NCI-H146 treated with DMSO at 0.1 percent for 48 hours (cell line): ENCODE measurements around the gene ATP5MG.
"Not testable (repeated sequence)": the region's sequence is repeated elsewhere in the genome, so short reads cannot be mapped to it uniquely, and the experiment has no call there.

Experiments
- DNase-seq: peaks from one replicate; lab custom pipeline; 2025; ENCODE audit not compliant: unreplicated experiment; lab: John Stamatoyannopoulos, UW

ATP5MG gene

DNA sequence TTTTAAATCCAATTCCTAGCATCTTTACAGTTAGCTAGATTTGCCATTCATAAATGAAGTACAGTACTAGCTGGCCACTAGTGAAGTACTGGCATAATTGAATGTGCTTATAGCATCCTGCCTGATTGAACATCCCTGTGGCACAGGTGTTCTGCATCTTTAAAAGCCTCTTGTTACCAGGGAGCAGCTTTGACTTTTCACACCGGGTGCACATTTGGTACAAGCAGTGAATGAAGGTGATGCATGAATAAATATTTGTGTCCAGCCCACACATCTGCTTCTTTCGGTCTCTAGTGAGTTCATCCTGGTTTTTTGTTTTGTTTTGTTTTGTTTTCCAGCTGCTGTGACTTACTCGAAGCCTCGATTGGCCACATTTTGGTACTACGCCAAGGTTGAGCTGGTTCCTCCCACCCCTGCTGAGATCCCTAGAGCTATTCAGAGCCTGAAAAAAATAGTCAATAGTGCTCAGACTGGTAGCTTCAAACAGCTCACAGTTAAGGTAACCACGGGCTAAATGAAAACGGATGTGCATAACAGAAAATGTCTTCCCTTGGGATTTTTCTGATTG lies 5.3 kb downstream of the ATP5MG start:
- DNase-seq = peak; percentile 35

DNA sequence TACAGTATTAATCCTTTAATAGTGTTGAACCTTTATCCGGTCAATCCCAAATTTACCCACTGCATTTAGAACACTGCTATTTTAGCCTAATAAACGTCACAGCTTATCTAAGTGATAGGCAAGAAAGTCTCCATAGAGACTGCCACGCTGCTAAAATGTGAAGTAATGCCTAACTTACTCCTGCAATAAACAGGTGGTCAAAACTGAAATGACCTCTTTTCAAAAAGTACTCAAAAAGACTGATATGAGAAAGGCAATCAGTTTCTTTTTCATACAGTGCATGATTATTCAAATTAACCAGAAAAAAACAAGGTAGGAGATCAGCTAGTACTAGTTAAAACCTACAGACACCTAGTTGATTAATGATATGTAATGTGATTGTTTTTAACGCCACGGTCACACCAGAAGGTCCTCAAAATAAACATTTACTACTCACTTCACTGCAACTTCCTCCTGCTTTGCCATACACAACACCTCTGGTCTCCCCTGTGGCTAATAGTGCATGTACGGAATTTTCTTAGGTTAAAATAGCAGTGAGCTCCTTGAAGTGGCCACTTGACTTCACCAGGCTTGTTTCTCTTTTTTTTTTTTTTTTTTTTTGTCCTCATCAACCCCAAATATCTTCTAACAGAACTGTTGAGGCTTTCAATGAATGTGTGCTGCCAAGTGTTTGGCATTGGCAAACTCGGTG lies 8.8 kb downstream of the ATP5MG start:
- DNase-seq = no peak

DNA sequence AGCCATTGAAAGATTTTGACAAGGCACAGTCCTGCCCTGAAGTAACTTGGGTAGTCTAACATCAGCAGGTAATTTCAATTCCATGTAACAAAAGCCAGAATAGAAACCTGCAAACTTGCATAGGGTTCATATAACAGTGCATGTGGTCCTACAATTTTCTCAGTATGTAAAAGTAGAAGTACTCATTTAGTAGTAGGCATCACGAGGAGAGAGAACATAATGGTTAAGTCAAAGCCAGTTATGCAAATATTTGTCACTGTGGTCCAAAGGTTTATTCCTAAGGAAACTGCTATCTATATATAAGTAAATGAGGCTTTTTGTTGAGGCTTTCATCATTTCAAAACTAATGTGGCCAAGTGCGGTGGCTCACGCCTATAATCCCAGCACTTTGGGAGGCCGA lies 10.1 kb downstream of the ATP5MG start:
- DNase-seq = no peak

DNA sequence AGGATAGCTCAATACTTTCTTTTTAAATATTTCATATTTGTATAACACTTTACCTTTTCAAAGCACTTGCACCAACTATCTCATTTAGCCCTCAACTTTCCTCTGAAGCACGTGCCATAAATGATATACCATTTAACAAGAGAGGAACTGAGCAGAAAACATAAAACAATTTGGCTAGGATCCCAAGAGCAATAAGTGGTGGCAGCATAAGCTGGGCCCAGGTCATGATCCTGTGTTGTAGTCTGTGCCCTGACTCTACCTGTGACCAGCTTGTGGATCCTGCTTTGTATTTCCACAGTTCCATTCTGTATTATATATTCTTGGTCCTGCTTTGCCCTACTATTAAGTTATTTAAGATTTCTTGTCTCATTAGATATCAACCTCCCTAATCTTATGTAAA lies 11.5 kb downstream of the ATP5MG start:
- no peak for DNase-seq

DNA sequence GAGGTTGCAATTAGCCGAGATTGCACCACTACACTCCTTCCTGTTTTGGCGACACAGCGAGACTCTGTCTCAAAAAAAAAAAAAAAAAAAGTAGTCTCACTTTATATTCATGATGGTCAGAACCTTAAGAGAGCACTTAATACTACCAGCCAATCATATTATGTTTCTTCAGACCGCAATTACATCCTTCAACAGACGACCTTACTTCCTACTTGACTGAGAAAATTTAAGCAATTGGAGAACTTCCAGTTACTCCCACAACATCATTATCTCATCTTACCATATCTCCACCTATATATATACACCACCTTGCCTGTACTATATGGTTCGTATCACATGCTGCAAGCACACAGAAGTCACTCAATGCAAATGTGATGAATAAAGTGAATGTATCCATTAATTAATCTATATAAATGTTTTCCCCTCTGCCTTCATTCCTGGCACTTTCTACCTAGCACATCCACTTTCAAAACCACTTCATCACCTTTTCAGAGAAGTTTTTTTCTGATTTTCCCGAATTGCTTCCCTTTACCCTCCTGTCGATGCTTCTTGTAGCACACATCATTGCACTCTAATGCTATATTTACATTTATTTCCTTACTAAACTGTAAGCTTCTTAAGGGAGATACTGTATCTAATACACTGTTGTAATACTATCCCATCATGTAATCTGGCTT lies 13.8 kb downstream of the ATP5MG start:
- no peak for DNase-seq

DNA sequence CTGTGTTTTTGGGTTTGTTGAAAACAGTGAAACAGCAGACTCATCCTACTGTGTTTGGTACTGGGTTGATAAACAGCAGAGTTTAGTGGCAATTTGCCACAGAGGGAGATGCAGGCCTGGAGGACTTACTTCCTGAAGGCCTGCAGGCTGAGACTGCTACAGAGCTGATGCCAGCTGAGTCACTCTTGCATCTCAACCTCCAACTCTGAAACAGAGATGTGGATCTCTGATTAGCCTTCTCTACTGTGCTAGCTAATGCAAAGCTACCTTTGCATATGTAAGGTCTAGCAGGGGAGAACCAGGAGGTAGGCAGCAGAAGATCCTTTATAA lies 14.3 kb downstream of the ATP5MG start:
- no peak for DNase-seq

DNA sequence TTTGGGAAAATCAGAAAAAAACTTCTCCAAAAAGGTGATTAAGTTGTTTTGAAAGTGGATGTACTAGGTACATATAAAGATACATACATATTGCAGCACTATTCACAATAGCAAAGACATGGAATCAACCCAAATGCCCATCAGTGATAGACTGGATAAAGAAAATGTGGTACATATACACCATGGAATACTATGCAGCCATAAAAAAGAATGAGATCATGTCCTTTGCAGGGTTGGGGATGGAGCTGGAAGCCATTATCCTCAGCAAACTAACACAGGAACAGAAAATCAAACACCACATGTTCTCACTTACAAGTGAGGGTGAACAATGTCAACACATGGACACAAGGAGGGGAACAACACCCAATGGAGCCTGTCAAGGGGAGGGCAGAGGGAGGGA lies 15.5 kb downstream of the ATP5MG start:
- DNase-seq = not testable (repeated sequence)

DNA sequence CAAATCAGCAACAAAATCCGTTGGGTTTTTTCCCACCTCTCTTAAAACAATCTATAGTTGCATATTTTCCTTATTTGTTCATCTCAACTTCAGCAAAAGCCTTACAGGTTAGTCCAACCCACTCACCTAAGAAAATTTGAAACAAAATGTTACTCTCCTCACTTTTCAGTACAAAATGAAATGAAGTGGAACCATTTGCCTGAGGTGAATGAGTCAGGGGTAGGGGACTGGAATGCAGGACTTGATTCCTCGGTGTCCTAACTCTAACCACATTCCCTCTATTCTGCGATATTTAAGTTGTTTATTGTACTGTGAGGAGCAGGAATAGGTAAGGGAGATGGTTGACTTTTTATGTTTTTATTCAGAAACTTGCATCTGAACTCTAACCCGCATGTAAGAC lies 16.4 kb downstream of the ATP5MG start:
- no peak for DNase-seq

DNA sequence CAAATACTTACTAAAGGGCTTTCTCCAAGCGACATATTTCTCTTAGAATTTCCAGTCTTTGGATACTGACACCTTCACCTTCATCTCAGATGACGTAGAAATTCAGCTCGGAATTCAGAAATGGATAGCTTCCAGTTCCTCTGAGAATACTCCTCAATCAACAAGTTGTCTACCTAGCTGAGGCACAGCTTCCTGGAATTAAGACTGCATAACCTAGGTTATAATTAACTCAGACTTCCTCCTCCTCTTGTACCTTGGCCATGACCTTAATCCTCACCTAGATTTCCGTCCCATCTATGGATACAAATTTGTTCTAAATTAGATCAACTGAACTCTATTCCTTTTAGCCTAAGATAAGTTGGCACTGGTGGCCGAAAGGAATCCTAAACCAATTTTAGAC lies 17.4 kb downstream of the ATP5MG start:
- DNase-seq = no peak

DNA sequence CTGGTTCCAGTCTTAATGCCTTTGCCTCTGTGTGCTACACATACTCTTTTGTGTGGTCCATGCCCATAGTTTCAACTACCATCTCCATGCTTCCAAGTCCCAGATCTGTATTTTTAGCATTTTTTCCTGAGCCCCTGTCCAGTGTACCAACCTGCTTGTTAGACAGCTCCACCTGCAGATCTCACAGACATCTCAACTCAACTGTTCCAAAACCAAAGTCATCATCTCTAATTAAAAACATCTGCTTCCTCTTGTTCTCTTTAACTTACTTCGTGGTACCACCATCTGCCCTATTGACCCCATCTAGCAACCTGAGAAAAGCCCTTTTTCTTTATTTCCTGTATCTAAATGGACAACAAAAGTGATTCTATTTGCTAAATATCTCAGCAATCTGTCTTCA lies 26.3 kb downstream of the ATP5MG start:
- no peak for DNase-seq

DNA sequence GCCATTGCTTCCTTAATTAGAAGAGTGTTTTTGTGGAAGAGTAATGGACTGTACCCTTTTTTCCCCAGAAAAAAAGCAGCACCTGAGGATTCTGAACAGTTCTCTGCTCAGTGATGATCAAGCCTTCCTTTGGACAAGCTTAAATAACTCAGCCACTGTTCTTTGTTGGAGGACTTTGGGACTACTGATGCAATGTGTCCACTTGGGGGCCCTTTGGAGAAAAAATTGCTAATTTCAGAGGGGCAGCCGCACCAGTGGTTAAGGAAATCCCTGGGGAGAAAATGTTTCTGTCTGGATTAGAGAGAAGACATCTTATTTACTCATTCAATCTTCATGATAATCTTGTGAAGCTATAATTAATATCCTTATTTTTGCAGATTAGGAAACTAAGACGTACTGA lies 29.6 kb downstream of the ATP5MG start:
- DNase-seq = no peak

DNA sequence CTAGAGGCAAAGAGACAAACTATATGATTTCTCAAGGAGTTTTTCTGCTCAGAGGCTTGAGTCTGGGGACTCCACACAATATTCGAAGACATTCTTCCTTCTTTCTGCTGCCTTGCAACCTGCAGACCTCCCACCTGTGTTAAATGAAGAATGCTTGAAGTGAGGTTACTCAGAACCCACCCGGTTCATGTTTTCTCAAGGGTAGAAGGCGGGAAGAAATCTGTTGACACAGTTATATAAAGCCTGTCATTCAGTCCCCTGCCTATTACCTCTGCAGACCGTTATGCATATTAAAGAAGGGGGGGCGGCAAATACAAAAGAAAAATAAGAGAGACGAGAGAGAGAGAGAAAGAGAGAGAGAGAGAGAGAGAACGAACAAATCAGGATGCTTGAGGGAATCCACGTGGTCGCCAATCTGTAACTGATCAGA lies 32.7 kb downstream of the ATP5MG start:
- no peak for DNase-seq

DNA sequence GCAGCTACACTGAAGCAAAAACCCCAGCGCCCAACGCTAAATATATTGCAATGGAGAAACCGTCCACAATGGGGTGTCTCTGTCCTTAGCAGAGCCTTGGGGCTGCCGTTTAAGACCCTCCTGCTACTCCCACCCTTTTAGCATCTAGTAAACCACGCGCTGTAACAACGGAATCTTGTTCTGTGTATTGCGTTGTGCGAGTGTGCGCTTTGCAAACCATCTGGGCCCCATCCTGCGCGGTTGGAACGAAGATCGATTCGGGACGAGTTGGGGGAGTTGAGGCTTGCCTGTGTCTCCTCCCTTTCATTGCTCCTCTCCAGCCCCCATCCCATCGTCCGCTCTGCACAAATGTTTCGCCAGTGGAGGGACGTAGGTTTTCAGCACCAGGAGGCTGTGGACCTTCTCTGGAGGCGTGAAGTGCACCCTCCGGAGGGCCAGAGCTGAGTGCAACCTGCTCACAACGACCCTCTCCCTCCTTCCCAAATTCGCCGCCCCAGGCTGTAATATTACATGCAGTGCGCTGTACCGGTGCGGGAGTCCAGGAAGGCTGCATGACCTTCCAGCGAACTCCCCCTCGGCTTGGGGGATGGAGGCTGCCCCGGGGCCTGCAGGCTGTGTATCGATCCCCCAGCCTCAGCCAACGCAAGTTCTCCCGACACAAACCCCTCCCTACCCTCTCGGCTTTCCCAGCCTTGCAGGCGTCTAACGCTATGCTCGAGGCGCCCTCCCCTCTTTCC lies 33.3 kb downstream of the ATP5MG start:
- peak; percentile 41 for DNase-seq

DNA sequence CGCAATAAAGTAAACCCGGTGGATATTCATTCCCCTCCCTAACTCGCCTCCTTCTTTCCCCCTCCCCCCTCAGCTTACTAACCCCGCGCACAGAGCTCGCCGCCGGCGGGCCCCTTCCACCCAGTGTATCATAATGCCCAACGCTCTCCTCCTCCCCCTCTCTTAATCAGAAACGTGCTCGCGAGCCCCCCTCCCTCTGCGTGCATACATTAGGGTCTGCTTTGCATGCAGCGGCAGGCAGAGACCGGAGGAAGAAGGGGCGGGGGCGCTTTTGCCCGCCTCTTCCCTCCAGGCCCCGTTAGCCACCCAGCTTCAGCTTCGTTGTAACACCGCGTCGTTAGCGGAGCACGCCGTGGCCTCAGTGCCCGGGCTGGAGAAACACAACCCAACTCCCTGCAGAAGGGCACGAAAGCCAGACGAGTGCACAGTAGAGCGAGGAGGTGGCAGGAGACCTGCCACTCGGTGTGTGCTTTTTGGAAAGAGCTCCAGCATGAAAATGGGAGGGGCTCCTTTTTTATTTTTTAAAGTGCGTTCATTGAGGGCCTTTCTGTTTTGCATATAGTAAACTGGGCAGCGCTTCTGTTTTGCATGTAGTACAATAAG lies 34.0 kb downstream of the ATP5MG start:
- DNase-seq = peak; percentile 86

DNA sequence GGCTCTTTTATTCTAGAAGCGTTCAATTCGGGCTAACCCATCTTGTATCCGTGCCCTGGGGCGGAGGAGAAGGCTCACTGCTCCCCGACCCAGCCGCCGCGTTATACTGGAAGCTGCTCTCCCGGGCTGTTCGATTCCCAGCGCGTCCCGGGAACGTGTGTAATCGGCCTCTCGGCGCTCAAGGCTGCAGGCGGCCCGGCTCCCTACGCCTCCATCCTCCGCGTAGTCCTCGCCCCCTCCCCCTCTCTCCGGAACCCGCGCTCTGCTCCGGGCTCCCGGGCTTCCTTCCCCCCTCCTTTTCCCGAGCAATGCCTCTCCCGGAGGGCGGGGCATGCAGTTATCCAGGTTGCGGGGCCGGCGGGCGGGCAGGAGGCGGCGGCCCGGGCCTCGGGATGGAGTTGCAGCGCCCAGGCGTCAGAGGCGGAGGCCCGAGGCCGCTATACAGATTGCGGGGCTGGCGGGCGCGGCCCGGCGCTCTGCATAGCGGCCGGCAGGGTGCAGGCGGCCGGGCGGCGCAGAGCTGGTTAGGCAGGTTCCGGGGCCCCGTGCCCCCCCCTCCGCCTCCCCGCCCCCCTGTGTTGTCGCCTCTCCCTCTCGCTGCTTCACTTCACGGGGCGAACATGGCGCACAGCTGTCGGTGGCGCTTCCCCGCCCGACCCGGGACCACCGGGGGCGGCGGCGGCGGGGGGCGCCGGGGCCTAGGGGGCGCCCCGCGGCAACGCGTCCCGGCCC lies 34.7 kb downstream of the ATP5MG start, which contains the start of gene KMT2A:
TSS of gene KMT2A (plus strand) at position 600 of the 732 bp plus-strand sequence. CDS start at position 621, 21 bp downstream.
- DNase-seq = peak; percentile 92

DNA sequence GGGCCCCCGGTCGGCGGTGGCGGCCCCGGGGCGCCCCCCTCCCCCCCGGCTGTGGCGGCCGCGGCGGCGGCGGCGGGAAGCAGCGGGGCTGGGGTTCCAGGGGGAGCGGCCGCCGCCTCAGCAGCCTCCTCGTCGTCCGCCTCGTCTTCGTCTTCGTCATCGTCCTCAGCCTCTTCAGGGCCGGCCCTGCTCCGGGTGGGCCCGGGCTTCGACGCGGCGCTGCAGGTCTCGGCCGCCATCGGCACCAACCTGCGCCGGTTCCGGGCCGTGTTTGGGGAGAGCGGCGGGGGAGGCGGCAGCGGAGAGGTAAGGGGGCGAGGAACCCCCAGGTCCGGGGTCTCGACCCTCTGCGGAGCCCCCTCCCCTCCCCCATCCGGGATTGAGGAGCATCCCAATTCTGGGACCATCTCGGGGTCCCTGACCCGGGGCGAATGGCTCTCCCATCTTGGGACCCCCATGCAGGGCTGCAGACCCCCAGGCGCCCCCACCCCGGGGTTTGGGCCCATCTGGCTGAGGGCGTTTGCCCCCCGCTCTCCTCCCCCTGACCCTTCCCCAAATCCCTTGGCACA lies 35.3 kb downstream of the ATP5MG start:
- DNase-seq = no peak

DNA sequence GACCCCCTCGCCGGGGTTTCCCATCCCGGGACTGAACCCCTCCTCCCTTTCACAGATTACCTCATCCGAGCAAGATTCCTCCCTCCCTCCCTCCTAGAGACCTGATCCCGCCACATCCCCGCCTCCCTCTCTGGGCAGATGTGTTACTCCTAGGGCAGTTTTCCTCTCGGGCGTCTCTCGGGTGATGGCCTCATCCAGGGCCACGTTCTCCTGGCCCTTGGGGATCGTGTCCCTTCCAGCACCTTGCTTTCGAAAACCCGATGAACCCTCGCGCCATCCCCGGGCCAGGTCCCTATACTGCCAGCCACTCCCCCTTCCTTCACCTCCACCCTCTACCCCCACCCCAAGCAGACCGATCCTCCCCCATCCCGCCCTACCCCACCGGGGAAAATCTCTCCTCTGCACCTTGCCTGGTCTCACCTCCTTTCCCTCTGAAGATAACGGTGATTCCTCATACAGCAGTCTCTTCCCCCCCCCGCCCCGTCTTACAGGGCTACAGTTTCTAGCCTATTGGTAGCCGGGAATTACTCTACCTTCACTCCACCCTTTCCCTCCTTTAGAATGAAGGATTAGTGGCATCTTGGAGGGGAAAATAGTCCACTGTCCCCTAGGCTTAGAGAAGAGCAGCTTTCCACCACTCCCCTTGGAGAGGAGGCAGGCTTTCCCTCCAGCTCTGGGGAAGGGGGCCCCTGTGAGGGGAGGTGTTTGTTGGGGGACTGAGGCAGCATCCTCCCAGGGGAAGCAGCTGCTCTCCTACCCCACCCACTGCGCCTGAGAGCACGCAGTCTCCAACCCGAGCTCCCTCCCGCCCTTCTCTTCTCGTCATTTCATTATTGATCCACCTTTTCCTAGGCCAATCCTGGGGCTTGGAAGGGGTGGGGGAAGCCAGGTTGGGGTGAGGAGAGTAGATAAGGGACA lies 36.1 kb downstream of the ATP5MG start:
- peak; percentile 51 for DNase-seq

DNA sequence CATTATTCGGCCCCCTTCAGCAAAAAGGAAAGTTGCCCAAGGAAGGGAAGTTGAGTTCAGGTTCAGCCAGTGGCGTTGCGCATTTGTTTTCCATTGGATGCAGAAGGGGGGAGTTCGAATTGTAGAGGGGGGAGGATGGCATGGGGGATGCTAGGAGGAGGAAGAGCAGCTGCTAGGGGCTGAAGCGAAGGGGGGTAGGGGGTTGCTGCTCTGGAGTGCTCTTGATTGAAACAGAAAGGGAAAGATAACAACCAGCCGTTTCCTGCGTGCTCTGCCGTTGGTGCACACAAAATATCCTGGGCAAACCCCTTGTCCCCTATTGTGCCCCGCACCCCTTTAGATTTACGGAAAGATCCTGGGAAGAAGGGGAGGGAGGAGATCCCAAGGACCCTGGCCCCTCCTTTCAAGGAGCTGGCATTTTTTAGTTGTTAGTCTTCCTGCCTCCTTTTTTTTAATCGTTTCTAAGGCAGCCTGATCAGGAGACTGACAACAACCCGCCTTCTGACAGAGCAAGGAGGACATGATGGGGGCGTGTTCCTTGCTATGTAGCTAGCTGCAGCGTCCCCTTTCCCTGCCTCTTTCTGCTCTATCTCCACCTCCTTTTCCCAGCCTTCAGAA lies 37.0 kb downstream of the ATP5MG start:
- peak; percentile 11 for DNase-seq

DNA sequence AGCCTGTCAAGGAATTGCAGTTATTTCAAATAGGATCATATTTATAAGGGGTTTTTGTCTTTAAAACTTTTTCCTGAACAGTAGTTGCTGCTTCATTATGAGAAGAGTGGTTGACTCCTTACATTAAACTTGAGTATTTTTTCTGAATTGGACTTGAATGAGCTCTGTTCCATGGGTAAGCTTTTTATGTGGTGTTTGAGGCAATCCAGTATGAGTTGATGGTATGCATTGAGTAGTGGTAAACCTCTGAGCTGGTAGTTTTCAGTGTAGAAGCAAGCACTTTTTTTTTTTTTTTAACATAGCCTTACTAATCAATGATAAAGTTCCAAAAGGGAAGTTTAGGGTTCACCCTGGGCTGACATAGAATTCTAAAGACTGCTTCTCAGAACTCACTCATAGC lies 38.2 kb downstream of the ATP5MG start:
- no peak for DNase-seq
